Measurements from ENCODE around the gene SYNM.

DNA sequence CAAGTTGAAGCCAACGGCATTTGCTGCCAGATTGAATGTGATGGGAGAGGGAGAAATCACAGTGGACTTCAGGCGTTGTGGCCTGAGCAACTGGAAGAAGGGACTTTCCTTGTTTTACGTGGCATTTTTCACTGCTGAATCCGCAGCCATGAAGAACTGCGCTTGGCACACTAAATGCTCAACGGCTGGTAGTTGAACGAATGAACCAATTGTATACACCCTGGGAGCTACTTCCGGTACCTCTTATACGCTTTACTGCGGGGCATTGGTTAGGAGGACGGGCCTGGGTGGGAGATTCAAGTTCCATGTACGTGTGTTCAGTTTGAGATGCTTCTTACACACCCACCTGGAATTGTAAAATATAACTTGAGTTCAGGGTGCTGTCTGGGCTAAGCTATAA, 5.2 kb downstream of the SYNM start:
- TF ChIP-seq GATA2 (IDR thresholded peaks at IDR 0.05; ENCODE audit: low read depth, low read length) = no peak
- no peak for TF ChIP-seq GATA3 (IDR thresholded peaks at IDR 0.05; ENCODE audit: low read depth, low read length)
